ENCODE measurements around the gene PHACTR2.
"Not testable (repeated sequence)": the region's sequence is repeated elsewhere in the genome, so short reads cannot be mapped to it uniquely, and the experiment has no call there.

Gene PHACTR2

DNA sequence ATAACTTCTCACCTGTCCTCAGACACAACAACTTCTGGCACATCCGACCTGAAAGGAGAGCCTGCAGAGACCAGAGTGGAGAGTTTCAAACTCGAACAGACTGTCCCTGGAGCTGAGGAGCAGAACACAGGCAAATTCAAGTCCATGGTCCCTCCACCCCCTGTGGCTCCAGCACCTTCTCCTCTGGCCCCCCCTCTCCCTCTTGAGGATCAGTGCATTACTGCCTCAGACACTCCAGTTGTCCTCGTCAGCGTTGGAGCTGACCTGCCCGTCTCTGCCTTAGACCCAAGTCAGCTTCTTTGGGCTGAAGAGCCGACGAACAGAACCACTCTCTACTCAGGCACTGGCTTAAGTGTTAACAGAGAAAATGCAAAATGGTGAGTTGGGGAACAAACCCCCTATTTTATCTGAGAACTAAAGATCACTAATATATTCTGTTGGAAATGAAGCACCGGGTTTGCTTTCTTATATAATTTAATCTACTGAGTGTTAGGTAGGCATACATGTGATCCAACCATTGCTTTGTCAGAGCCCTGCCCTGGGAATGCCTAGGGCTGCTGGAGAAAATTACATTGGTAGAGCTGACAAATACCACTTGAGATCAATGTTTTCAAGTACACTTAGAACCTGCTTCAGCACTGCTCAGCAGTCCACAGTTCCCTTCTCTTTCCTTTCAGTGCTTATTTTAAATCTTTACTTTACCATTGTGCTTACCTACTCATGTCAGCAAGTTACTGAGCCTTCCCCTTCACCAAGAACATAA lies 87.8 kb downstream of the PHACTR2 start:
- DNase-seq (ENCODE audit: low read depth, low spot score), result no peak

DNA sequence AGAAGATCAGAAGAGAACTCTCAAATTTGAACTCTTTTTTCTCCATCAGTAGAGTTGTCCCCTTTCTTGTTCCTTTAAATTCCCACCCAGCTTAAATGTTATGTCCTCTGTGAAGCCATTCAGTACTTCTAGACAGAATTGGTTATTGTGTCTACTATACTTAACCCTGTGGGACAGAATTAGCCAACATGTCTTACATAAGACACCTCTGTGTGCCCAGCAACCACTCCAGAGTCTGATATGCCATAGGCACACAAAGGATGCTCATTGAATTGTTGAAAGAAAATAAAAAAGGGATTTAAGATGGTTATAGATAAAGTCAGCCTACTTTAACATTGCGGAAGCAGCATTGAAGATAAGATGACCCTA lies 88.4 kb downstream of the PHACTR2 start:
- no peak for DNase-seq (ENCODE audit: low read depth, low spot score)

DNA sequence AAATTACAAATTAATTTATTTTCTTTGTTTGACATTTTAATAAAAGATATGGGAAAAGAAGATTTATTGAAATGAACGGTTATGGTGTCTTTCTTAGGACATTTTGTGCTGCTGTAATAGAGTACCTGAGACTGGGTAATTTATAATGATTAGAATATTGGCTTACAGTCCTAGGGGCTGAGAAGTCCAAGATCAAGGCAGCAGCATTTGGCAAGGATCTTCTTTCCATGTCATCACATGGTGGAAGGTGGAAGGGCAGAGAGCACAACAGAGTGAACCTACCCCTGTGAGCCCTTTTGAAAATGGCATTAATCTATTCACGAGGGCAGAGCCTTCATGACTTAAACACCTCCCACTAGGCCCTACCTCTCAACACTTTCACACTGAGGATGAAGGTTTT lies 89.7 kb downstream of the PHACTR2 start:
- DNase-seq (ENCODE audit: low read depth, low spot score), result no peak

DNA sequence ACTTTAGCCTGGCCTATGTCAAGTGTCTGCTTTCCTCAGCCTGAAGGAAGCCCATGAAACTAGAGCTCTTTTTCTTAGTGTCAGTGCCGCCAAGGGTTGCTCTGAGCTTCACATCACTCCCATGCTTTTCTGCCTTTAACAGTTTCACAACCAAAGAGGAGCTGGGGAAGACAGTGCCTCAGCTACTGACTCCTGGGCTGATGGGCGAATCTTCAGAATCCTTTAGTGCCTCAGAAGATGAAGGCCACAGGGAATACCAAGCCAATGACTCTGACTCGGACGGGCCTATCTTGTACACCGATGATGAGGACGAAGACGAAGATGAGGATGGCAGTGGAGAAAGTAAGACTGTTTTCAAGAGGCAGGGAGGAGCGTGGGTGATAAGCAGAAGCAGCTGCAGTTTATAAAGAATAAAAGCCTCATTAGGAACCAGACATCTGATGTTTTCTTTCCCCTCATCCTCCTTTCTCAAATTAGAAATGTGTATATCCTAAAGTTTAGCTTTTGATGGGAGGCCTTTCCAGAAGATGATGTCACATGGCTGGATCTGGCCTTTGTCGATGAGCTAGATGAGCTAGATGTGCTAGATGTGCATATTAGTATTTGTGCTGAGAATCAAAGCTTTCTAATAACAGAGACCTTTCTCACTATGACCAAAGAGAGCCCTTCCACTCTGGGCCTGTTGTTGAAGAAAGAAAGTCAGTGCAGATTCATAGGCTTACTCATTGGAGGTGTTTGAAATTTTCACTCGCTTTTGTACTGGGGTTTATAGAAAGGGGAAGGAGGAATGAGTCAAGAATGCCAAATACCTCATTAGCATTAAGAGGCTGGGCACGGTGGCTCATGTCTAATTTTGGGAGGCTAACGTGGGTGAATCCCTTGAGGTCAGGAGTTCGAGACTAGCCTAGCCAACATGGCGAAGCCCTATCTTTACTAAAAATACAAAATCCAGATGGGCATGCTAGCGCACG lies 94.6 kb downstream of the PHACTR2 start:
- no peak for DNase-seq (ENCODE audit: low read depth, low spot score)

DNA sequence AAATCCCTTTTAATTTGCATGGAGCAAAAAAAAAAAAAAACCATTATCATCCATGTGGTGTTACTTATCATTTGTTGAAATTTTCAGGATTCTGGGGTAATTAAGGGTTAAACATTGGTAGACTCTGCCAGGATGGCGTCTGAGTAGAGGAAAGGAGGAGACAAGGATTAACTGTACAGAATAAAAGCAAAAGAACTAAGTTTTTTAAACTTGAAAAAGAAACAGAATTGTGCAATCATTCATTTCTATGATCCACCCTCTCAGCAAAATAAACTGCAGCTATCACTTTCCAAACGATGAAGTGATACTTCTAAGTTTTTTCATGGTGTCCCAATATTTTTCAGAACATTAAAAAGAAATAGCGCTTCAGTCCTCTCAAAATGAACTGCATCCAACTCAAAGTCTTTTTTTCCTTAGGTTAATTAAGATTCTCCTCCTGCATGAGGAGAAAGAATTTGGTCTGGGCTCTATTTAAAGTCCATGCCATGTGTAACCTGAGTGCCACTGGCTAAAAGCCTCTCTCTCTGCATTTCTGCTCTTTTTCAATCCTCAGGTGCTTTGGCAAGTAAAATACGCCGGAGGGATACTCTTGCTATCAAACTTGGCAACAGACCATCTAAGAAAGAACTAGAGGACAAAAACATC lies 95.9 kb downstream of the PHACTR2 start:
- no peak for DNase-seq (ENCODE audit: low read depth, low spot score)

DNA sequence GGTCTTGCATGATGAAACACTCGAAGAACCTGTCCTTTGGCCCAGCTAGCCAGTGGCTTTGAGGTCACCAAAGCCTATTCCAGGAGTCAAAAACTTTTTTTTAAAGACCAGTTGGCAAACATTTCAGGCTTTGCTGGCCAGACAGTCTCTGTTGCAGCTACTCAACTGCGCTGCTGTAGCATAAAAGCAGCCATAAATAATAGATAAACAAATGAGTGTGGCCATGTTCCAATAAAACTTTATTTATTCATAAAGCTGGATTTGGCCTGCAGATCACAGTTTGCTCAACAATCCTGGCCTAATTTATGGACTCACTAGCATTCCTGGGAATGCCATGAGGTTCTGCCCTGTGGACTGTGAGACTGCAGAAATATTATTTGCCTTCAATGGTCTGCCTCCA lies 96.6 kb downstream of the PHACTR2 start:
- DNase-seq (ENCODE audit: low read depth, low spot score), result no peak

DNA sequence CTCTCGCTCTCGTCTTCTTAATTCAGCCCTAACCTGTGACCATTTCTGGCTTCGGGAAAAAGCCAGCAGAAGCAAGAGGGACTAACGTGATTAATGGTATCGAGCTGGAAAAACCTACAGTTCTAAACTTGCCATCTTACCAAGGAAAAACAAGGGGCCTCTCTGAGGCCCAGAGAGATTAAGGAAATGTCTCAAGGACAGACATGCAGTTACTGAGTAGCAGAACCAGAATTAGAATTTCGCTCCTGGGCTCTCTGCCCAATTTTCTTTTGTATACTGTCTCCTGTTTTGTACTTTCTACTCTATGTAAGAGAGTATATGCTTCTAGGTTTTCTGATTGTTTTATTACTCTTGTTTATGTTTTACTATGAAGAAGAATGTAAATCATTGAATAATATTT lies 97.6 kb downstream of the PHACTR2 start:
- DNase-seq (ENCODE audit: low read depth, low spot score), result no peak

DNA sequence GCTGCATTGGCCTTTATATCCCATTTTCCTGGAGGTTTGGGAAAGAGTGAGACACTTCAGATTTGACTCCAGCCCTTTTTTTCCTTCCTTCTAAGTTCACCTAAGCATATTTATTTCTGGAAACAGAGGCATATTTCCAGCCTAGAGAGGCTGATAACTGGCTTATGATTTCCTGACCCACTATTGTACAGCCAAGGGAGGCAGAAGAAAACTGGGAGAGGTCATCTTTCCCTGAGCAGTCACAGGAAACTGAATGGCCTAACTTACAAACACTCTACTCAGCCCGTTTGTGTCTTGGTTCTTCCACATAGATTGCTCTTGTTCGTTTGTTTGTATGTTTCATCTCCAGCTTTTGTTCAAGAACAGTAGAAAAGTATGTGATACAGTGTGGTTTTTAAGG lies 101.2 kb downstream of the PHACTR2 start:
- DNase-seq (ENCODE audit: low read depth, low spot score), result no peak

DNA sequence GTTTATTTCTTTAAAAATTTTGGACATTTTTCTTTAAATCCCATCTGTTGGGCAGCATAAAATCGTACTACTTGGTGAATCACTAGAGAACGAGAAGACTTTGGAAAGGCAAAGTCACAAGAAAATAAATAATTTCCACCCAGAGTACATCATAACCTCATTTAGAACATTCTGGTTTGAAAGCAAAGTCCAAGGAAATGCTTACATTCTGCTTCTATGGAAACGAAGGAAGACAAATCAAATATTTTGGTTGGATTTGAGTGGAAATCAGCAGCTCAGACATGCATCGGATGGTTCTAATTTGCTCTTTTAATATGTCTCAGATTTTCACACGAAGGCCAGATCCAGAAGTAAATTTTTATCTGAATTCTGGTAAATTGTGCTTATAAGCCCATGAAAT lies 104.7 kb downstream of the PHACTR2 start:
- no peak for DNase-seq (ENCODE audit: low read depth, low spot score)

DNA sequence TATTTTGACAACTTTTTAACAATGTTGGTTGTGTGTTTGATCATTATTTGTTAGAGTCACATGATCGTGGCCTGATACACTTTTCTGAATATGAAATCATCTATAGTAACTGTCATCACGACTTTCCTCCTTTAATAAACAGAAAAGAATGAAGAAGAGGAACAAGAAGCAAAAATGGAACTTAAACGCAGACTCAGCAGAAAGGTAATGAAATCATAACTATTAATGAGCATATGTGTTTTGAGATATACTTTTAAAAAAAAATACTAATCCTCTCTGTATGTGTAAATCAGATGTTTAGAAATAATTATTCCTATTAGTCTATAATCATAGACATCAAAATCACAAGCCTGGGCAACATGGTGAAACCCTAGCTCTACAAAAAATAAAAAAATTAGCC lies 105.3 kb downstream of the PHACTR2 start:
- DNase-seq (ENCODE audit: low read depth, low spot score), result no peak

DNA sequence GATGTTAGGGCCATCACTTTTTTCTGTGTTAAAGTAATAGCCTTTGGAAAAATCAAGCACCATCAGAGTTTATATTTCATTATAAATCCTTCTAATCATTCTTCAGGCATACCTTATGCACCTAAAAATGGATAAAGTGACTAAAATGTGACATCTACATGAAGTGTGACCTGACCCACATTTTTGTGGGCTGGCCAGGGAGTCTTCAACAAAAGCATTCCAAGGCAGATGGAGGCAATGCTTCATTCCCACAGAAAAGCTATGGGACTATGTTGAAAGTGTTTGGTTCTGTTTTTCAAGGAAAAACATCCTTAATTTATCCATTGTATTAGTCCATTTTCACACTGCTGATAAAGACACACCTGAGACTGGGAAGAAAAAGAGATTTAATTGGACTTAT lies 106.6 kb downstream of the PHACTR2 start:
- no peak for DNase-seq (ENCODE audit: low read depth, low spot score)

DNA sequence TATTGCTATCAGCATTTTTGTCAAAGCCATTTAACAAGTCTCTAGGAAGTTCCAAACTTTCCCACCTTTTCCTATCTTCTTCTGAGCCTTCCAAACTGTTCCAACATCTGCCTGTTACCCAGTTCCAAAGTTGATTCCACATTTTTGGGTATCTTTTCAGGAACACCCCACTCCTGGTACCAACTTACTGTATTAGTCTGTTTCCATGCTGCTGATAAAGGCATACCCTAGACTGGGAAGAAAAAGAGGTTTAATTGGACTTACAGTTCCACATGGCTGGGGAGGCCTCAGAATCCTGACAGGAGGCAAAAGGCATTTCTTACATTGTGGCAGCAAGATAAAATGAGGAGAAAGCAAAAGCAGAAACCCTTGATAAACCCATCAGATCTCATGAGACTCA lies 108.6 kb downstream of the PHACTR2 start:
- not testable (repeated sequence) for DNase-seq (ENCODE audit: low read depth, low spot score)

DNA sequence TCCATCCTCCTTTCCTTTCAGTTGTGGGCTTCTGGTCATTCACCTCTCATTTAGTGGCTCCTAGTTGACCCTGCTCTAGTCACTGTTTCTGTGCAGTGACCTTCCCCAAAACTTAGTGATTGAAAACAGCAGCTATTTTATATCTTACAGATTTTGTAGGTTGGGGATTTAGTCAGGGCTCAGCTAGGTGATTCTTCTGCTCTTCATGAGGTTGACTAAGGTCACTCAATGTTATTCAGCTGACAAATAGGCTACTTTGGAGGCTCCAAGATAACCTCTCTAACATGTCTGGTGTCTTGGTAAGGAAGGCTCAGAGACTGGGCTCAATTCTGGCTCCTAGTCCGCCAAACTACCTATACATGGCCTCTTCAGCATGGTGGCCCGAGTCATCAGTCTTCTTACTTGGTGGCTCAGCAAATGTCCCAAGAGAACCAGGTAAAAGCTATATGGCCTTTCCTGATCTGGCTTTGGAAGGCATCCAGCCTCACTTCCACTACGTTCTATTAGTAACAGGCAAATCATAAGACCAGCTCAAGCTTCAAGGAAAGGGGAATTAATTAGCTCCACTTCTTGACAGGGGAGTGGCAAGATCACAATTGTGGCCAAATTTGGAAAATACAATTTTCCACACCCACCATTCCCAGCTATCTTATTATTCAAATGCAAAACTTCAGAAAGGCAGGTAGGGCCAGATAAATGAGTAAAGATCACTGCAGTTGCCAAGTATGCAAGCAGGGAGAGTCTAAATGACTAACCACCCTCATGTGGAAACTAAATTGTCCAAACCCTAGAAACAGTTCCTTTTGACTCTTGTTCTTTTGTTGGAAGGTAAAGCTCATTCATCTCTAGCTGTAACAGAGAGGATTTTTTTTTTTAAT lies 114.9 kb downstream of the PHACTR2 start:
- no peak for DNase-seq (ENCODE audit: low read depth, low spot score)

DNA sequence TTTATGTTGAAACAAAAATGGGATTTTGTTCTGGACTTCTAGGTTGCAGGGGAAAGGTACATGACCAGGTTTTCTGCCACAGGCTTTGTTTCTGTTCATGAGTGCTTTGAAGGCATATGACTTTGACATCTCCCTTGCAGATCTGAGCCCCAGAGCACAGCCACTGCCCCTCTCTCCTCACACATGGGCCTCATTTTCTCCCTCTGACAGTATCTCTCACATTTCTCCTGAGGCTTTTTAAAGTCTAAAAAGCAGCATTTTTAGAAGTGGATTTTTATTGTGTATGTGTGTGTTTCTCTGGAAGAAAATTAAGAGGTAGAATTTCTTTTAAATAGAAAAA lies 115.5 kb downstream of the PHACTR2 start:
- DNase-seq (ENCODE audit: low read depth, low spot score), result no peak

DNA sequence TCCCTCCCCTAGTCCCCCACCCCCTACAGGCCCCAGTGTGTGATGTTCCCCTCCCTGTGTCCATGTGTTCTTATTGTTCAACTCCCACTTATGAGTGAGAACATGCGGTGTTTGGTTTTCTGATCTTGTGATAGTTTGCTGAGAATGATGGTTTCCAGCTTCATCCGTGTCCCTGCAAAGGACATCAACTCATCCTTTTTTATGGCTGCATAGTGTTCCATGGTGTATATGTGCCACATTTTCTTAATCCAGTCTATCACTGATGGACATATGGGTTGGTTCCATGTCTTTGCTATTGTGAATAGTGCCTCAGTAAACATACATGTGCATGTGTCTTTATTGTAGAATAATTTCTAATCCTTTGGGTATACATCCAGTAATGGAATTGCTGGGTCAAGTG lies 118.8 kb downstream of the PHACTR2 start:
- not testable (repeated sequence) for DNase-seq (ENCODE audit: low read depth, low spot score)

DNA sequence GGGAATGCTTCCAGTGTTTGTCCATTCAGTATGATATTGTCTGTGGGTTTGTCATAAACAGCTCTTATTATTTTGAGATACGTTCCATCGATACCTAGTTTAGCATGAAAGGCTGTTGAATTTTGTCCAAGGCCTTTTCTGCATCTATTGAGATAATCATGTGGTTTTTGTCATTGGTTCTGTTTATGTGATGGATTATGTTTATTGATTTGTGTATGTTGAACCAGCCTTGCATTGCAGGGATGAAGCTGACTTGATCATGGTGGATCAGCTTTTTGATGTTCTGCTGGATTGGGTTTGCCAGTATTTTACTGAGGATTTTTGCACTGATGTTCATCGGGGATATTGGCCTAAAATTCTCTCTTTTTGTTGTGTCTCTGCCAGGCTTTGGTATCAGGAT lies 120.7 kb downstream of the PHACTR2 start:
- not testable (repeated sequence) for DNase-seq (ENCODE audit: low read depth, low spot score)

DNA sequence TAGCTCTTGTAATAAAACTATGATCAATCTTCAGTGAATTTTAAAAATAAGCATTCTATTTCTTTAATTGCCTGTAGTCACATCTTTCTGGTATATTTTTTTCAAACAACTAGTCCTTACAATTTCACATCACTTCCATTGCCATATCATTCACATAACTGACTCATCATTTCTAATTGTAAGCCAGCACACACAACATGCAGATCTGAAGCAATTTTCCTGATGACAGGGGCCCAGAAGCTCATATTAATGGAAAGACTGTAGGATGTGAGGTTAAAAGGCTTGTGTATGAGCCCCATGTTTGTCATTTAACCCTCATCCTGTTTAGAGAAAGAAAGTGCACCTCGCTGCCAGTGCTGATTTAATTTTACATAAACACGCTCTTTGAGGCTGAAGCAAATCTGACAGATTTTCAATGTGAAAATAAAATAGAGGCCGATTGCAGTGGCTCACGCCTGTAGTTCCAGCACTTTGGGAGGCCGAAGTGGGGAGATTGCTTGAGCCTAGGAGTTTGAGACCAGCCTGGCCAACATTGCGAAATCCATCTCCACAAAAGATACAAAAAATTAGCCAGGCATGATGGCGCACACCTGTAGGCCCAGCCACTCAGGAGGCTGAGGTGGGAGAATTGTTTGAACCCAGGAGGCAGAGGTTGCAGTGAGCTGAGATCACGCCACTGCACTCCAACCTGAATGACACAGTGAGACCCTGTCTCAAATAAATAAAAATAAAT lies 125.2 kb downstream of the PHACTR2 start:
- DNase-seq (ENCODE audit: low read depth, low spot score), result no peak

DNA sequence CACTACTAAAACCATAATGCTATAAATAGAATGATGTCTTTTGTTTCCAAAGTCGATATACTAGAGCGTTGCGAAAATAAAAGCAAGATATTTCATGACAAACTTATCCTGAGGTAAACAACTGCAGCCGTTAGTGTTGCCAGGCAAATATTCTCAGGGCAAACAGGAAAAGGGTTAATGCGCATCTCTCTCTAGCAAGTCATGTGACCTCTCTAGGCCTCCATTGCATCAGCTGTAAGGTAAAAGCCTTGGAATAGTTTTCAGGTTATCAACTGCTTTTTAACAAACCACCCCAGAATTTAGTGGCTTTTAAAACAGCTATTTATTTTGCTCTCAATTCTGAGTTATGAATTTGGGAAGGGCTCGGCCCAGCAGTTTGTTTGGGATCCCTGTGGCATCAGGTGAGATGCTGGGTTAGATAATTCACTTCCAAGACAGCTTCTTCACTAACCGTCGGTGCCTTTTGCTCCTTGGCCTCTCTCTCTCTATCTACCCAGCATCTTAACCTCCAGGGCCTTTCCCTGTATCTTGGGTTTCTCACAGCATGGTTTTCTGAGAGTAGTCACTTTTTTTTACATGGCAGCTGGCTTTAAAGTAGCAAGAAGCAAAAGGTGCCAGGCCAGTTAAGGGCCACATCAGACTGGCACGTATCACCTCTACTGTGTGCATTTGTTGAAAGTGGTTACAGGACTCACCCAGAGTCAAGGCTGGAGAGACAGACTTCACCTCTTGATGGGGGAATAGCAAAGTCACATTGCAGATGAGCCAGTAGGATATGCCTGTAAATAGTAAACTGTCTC lies 126.2 kb downstream of the PHACTR2 start:
- no peak for DNase-seq (ENCODE audit: low read depth, low spot score)

DNA sequence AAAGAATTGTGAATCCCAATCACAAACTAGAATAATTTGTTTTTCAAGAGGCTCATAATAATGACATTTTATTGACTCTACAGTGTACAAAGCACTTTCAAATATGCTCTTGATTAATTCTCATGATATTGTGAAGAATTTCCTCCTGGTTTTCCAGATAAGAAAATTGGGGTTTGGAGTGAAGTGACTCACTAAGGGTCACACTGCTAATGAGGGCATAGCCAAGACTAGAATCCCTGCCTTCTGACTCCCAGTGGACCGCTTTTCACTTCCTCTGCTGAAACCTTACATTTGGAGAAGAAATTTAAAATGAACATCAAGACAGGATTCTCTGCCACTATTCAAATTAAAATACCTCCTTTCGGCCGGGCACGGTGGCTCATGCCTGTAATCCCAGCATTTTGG lies 127.1 kb downstream of the PHACTR2 start:
- no peak for DNase-seq (ENCODE audit: low read depth, low spot score)

Measured in smooth muscle cell of the brain vasculature (primary cell).